ENCODE data around the gene CCDC187.
"Not testable (repeated sequence)": the region's sequence is repeated elsewhere in the genome, so short reads cannot be mapped to it uniquely, and the experiment has no call there.

CCDC187 gene

DNA sequence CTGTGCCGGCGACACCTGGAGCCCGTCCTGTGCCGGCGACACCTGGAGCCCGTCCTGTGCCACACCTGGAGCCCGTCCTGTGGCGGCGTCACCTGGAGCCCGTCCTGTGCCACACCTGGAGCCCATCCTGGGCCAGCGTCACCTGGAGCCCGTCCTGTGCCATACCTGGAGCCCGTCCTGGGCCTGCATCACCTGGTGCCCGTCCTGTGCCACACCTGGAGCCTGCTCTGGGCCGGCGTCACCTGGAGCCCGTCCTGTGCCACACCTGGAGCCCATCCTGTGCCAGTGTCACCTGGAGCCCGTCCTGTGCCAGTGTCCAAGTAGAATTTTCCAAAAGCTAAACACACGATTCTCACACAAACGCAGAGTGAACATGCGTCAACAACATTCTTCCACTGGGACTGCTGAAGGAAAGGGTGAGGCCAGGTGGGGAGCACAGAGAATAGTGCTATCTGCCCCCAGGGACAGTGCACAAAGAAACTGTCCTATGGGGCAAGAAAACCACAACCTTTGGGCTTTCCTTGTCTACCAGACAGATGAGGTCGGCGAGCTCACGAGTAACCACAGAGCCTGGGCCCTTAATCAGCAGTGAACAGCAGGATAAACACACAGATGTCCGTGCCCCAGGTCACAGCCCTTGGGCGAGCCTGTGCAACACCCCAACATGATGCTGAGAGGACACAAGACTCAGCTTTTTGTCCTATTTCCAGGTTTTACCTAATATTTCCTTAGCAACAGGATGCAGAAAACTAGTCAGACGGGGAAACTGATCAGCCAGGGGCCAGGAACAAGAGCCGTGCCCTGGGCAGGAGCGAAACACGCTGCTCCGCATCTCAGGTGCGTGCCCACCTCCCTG lies 66.2 kb downstream of the CCDC187 start:
- no peak for DNase-seq

DNA sequence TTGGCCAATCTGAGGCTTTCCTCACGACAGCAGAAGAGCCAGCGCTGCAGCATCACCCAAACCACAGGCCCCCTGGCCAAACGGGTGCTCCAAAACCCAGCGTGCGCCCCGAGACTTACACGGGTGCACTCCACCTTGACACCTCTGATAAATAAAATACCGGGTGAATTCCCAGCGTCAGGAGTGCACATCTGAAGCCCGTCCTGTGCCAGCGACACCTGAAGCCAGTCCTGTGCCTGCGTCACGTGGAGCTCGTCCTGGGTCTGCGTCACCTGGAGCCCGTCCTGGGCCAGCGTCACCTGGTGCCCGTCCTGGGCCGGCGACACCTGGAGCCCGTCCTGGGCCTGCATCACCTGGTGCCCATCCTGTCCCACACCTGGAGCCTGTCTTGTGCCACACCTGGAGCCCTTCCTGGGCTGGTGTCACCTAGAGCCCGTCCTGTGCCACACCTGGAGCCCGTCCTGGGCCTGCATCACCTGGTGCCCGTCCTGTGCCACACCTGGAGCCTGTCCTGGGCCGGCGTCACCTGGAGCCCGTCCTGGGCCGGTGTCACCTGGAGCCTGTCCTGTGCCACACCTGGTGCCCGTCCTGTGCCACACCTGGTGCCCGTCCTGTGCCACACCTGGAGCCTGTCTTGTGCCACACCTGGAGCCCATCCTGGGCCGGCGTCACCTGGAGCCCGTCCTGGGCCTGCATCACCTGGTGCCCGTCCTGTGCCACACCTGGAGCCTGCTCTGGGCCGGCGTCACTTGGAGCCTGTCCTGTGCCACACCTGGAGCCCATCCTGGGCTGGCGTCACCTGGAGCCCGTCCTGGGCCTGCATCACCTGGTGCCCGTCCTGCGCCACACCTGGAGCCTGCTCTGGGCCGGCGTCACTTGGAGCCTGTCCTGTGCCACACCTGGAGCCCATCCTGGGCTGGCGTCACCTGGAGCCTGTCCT lies 67.2 kb downstream of the CCDC187 start:
- DNase-seq, result not testable (repeated sequence)

DNA sequence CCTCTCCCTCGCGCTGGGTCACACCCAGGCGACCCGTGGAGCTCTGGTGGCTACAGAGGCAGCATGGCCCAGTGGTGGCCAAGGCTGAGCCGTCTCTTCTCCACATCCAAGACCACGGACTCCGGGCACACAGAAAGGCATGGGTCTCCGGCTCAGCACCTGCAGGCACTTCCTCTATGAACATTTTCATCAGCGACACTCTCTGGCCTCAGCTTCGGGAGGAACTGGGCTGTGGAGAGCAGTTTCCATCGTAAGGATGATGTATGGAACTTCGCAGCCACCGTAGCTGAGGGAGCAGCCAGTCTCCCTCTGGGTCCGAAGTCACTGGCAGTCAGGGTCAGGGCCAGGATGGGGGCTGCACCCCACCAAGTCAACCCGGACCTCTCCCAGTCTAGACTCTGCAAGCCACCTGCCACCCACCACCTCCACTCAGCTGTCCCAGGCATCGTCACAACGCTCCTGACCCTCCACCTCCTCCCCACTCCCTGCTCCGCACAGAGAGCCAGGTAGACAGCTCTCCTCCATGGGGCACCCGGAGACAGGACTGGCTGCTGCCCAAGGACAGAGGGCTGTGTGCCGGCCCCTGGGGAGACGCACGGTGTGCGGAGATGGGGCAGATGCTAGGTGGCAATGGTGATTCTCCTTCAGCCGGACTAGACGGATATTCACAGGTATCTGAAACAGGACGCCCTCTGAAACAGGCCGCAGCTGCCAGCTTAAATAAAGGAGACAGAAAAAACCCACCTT lies 68.0 kb downstream of the CCDC187 start:
- no peak for DNase-seq

DNA sequence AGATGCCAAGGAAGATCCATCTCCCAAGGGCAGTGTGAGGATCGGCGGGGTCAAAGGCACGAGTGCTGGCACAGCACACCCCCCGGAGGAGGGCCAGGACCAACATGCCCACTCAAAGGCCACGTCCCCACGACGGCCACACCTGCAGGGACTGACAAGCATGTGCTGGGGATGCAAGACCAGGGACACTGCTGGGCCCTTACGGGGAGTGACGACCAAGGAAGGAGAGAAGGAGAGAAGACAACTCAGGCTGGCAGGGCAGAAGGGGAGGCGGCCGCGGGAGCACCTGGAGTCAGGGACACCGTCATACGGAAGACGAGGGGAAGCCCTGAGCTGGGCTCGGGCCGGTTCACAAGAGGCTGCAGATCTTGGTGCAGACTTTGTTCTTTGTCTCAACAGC lies 68.7 kb downstream of the CCDC187 start:
- DNase-seq, result no peak

DNA sequence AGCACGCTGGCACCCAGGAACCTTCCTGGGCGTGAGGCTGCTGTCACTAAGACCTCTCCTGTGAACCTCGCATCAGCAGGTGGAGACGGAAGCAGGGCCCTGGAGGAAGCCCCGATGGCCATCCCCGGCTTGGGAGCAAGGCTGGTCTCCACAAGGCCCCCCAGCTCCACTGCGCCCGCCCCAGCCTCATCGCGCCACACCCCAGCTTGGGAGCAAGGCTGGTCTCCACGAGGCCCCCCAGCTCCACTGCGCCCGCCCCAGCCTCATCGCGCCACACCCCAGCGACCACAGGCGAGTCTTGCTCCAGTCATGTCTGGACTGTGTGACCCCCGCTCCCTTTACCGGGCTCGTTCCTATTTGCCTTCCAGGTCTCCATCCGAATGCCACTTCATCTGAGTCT lies 69.3 kb downstream of the CCDC187 start:
- DNase-seq, result no peak

DNA sequence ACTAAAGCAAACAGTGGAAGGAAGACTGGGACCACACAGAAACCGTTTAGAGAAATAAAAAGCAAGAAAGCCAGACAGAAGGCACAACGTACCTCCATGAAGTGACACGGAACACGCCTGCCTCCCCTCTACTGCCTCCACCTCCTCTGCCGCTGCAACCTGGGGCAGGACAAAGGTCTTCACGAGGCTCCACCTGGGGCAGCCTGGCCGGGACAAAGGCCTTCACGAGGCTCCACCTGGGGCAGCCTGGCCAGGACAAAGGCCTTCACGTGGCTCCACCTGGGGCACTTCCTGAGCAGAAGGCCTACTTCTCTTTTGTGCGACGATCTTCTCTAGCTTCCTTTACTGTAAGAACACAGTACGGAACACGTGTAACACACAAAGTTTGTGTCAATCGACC lies 70.0 kb downstream of the CCDC187 start:
- DNase-seq, result no peak

DNA sequence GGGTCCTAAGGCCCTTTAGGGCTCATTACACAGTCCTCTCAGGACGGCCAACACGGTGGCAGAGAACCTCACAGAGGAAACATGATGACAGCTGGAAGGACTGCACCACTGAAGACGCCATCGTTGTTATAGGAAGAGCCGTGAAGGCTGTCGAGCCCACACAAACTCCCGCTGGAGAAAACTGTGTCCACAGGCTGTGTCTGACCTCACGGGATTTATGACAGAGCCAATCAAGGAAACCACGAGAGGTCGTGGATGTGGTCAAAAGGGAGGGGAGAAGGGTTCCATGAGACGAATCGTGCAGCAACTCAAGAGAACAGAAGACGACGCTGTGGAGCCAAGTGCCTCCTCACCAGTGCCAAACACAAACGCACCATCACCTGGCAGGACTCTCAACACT lies 70.5 kb downstream of the CCDC187 start:
- DNase-seq, result peak; percentile 27

DNA sequence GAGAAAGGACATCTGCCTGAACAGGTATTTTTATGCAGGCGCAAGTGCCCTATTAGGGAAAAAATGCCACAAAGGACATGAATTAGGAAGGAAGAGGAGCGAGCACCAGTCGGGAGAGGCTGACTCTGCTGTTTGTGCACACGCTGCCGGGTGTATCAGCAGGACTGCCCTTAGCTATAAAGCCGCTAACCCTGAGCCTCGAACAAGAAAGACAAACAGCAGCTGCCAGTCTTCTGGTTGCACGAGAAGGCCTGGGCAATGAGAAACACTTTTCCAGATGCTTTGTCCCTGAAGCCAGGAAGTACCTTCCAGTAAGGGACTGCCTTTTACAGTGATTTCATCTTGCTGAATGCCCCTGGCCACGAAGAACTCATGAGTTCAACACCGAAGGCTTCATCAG lies 70.9 kb downstream of the CCDC187 start:
- DNase-seq, result peak; percentile 23

DNA sequence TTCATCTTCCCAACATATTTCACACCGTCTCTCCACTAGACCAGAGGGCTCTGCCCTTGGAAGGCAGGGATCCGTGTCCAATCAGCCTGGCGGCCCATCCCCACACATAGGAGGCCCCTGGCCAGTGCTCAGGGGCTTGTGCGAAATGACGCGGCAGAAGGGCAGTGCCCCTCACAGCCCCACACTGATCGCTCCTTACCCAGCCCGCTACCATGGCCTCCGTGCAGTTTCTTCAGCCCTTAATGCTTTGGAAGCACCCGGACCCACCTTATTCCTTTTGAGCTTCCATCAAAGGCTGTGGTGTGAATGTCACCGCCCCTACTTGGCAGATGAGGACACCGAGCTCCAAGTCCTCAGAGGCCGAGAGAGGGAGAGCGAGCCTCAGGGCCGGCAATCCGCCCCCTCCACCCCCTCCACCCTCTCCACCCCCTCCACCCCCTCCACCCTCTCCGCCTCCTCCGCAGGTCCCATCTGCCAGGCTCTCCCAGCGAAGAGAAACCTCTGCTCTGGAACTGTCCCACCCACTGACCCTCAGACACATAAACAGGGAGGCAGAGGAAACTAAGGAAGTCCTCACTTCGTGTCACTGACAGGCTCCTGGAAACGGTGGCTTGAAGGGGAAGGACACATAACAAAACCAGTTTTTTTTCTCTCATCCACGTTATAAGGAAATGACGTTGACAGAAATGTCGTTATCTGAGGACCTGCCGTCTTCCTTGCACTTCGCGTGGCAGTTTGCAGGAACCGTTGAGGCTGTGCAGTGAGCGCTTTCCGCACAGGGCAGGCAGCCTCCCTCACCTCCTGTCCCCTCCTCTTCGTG lies 72.2 kb downstream of the CCDC187 start:
- DNase-seq, result no peak

DNA sequence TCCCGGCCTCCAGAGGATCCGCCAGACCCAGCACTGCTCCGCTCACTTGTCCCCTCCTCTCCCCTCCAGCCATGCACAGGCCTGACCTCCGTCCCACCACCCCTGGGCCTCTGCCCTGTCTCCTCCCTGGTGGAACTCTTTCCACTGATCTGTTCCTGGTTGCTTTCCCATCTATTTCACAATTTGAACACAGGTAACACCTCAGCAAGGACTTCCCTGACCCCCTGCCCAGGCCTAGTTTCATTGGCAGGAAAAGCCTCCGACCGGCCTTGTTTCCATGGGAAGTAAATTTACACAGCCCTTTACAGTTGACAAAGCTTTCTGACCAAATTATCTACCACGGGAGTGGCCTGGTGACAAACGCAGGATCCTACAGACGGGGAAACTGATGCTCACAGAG lies 73.1 kb downstream of the CCDC187 start:
- no peak for DNase-seq

DNA sequence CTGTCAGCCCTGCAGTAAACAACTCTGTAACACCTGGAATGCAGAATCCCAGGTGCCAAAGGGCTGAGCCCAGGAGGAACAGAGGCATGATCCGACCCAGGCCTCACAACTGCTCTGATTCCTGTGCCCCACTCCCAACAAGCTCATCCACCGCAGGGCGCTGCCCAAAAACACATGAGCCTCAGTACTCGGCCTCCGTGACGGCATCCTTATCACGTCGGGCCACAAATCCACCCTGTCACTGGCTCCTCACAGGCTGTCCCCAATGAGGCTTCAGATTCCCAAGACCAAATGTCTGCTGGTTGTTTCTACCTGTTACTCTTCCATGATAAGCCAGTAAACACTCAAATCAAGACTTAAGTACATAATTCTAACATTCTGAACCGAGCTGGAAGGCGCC lies 73.5 kb downstream of the CCDC187 start:
- no peak for DNase-seq

DNA sequence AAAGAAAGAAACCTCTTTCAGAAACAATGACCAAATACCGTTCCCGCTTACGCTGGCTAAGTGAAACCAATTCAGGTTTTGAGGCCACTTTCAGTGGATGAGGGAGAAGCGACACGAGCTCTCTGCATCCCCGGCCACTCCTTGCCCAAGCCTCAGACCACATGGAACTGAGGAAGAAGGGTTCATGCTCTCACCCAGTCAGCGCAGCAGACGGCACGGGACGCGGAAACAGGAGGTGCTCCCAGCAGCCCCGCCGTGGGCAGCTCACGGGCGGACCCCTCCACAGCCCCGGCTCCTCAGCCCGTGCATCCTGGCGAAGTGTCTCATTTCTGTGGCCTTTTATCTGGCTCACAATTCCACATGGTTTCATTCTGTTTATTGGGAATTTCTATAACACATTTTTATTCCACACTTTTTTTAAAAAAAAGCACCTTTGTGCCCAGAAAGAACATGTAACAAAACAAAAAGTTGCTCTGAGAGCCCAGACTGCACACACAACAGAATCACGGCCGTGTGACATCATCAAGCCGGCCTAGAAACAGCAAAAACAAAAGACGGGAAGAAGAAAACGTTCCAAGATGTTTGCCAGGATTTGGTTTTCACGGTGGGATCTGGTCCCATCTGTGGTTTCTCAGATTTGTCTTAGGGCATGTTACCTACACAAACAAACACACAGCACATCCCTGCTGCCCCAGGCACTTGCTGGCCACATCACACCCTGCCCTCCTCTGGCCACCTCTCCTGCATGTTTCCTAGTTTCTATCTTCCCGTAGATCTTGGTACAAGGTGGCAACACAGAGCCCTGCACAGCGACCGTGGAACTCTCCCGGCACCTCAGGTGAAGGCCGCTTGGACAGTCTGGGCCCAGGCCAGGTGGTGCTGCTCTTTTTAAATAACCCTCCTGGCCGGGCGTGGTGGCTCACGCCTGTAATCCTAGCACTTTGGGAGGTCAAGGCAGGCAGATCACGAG lies 74.5 kb downstream of the CCDC187 start:
- DNase-seq, result no peak

DNA sequence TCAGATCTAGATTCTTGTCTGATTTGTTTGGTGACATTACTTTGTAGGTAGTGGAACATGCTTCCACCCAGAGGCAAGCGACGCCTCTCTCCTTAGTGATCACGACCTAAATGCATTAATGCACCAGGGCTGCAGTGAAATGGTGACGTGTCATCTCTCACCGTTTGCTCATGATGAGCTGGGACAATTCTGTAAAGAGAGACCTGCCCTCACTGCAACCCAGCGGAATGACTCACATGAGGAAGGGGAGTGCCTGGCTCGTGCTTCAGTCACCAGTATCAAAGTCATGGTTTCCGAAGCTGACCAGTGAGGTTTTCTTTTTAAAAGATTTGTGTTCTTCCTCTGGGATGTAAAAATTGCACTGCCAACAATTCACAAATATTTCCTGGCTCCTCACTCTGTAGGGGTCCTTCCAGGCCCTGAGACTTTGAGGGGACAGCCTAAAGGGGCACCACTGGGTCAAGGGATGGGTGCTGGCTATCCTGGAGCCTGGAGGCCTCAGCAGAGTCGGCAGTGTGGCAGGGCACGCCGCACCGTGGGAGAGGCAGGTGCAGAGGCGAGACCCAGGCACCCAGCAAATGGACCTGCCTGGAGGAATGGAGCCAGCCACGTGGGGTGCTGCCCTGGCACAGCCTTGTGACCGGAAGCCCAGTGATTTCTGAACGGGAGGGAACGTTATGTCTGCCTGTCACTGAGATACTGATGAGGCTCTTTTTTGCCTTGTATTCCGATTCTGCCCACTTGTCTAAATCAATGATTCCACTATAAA lies 75.6 kb downstream of the CCDC187 start:
- DNase-seq, result no peak

DNA sequence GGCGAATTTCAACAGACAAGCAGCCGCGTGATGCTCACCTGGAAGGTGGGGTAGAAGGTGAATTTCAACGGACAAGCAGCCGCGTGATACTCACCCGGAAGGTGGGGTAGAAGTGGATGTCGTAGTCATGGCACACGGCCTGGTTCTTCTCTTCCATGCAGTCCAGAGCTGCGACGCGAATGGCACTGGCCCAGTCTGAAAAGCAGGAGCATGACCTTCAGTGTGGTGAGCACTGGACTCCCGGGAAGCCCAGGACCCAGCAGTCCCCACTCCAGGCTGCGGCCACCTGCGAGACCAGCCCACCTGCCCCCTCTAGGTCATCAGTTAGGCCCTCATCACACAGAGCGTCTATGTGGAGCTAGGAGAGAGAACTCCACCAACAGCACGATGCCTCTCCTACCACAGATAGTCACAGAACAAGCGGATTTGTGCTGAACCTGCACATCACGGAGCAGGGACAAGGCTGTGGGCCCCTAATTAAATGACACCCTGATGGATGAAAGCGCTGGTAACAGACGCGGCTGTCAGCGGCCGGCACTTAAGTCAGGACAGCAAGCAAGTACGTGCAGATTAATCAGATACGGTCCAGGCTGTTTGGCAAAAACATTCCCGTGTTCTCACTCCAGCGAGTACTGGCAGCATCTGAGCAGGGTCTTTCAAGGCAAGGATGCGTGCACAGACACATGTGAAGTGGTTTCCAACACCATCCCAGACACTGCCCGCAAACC lies 77.0 kb downstream of the CCDC187 start:
- no peak for DNase-seq

DNA sequence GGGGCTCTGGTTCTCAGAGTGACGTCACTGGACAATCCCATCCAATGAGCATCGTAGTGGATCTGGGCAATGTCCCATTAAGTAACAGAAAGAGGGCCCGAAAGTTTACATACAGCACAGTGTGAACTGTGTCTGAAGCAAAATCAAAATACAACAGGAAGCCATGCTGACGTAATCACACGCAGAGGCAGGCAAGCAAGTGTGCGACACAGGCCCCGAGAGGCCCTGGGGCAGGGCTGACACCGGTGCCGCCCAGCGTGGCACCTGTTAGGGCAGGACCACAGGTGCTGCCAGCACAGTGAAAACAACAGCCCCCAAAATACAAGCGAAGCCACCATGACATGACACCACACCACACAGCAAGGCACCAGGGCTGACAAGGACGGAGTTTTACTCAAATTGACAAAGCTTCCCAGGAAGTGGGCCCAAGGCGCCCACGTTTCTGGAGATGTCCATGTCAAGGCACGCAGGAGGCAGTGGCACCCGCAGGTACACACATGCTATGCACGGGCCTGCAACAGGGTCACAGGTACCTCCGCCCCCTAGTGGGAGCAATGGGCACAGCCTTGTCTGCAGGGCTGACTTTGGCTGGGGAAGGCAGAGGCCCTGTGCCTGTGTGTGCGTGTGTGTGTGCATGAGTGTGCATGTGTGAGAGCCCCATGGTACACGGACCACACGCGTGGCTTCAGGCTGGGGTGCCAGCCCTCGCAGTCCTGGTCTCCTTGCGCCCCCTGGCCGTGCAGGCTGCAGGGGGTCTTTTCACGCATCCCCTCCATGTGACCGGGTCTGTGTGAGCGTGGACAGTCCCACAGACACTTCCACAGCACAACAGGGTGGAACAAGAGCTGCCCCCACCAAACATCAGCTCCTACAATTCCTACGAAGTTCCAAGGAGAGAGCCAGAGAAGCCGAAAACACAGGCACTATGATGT lies 77.9 kb downstream of the CCDC187 start:
- peak; percentile 21 for DNase-seq

DNA sequence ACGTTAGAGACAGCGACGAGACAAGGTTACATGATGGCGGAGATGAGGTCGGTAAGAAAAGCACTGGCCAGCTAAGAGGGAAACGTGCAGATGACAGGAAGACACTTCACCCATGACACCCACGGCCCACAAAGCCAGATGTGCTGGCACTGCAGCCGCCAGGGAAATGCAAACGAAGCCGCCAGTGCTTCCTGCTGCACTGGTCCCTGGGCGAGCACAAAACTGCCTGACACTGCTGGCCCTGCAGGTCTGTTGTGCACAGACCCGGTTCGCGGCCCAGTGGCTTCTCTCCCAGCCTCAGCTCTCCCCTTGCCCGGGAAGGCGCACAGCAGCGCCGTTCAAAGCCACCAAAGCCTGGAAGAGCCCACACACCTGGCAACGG lies 78.5 kb downstream of the CCDC187 start:
- DNase-seq, result no peak

DNA sequence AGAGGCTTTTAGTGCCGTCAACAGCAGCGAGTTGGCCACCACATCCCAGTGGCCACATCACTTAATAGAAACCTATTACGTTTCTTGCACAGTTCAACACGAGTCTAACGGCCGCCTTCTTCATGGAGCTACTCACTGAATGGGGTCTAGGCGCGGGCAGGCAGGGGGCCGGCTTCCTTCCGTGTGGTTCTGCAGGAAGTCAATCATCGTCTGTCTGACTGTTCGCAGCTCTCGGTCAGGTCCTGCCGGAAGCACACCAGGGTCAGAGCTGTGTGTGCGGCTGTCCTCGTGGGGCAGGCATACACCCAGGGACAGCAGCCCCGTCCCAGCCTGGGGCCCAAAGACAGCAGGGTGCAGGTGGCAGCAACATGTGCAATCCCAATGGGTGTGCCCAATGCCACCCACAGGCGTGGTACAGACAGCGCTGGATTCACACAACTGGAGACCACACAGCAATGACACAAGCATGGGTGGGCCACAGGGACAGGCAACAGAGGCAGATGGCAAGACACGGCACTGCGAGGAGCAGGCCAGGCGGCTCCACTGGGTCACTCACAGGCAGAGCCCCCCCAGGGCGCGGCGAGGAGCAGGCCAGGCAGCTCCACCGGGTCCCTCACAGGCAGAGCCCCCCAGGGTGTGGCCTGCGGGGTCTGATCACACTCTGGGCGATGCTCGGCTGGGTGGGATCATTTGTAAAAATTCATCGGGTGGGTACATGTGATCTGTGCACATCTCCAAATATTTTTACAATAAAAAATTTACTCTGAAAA lies 79.8 kb downstream of the CCDC187 start:
- no peak for DNase-seq

DNA sequence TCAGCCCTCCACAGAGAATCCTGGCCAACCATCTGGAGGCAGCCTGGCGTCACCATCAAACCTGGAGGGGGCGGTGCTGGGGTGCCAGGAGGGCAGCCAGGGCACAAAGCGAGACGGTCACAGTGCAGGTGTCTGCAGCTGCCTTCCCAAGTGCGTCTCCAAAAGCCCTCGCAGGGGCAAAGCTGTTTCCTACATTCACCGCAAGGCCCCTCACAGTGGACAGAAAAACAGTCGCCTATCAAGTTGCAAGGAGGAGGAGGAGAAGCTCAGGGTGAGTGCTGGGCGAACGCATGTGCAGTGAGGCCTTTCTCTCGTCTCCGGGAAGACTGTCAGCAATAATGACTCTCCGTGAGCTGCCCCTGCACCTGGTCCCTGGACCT lies 81.0 kb downstream of the CCDC187 start:
- peak; percentile 90 for DNase-seq
